LNCaP clone FGC (cell line): Measurements from ENCODE around the gene SLC6A19.

Experiments
- DNase-seq: peaks from one replicate; pipeline ENCODE4 v3.0.0-alpha.2; 2011; ENCODE audit warnings: low read depth
- H3K4me3 ChIP-seq: 2 replicates; pipeline ENCODE4 v1.5.1; 2011; ENCODE audit warnings: mild to moderate bottlenecking, low read depth, low read length, control low read depth
- CTCF ChIP-seq: IDR thresholded peaks from 2 replicates; pipeline ENCODE4 v1.5.1; 2012; ENCODE audit warnings: mild to moderate bottlenecking; ENCODE audit not compliant: control insufficient read depth, insufficient read depth; ENCODE audit errors: extremely low read depth

The SLC6A19 gene

GRCh38 chr5:1190278-1190677 is 11.1 kb upstream of the SLC6A19 start:
- no peak overlapping the region for H3K4me3 ChIP-seq
- DNase-seq = no peak
- no peak for TF ChIP-seq CTCF

GRCh38 chr5:1190837-1191239 is 10.6 kb upstream of the SLC6A19 start:
- no peak overlapping the region for H3K4me3 ChIP-seq
- no peak for DNase-seq
- TF ChIP-seq CTCF = no peak

- TF ChIP-seq CTCF = no peak
- no peak for DNase-seq
- no peak overlapping the region for H3K4me3 ChIP-seq
These were observed 8.3 kb upstream of the SLC6A19 start for GRCh38 chr5:1192971-1193590.

- TF ChIP-seq CTCF = no peak
- no peak for DNase-seq
- no peak overlapping the region for H3K4me3 ChIP-seq
These were observed 7.8 kb upstream of the SLC6A19 start for GRCh38 chr5:1193591-1193985.

GRCh38 chr5:1194378-1194777 is 7.0 kb upstream of the SLC6A19 start:
- no peak for TF ChIP-seq CTCF
- no peak overlapping the region for H3K4me3 ChIP-seq
- DNase-seq = no peak

- no peak overlapping the region for H3K4me3 ChIP-seq
- no peak for TF ChIP-seq CTCF
- DNase-seq = no peak
These were observed 6.0 kb upstream of the SLC6A19 start for GRCh38 chr5:1195439-1195838.

- DNase-seq = no peak
- TF ChIP-seq CTCF = no peak
- no peak overlapping the region for H3K4me3 ChIP-seq
These were observed 5.5 kb upstream of the SLC6A19 start for GRCh38 chr5:1195916-1196315.
